Transverse colon (tissue), 4 donors: Measurements from ENCODE around the gene CNDP1.

Experiments
- EP300 ChIP-seq: sonication (generic); formaldehyde crosslinking; IDR thresholded peaks from one replicate; pipeline ENCODE4 v1.6.1; 2017; ENCODE audit warnings: antibody characterized with exemption, low read depth
- POLR2A ChIP-seq: fragments of 450-650 bp; IDR thresholded peaks from one replicate; pipeline ENCODE4 v1.6.1; 2016; ENCODE audit warnings: antibody characterized with exemption, mild to moderate bottlenecking, moderate library complexity
- POLR2AphosphoS5 ChIP-seq, 3 donors: sonication (generic); formaldehyde crosslinking; IDR thresholded peaks; one replicate each; pipeline ENCODE4 v1.6.1; 2016; ENCODE audit warnings: antibody characterized with exemption in 3 of 3
- TF ChIP-seq, protein P1 (sequence below), 5 experiments: fragments of 200-600 bp in 3 of 5; fragments of 450-650 bp in 2 of 5; sonication (generic) in 3 of 5; IDR thresholded peaks; 1 replicate in 2 of 5; 2 replicates in 3 of 5; pipeline ENCODE4 v1.5.1; 2016 to 2017; ENCODE audit warnings: antibody characterized with exemption in 5 of 5, inconsistent platforms in 3 of 5, mild to moderate bottlenecking in 2 of 5, moderate library complexity in 1 of 5

DNA sequence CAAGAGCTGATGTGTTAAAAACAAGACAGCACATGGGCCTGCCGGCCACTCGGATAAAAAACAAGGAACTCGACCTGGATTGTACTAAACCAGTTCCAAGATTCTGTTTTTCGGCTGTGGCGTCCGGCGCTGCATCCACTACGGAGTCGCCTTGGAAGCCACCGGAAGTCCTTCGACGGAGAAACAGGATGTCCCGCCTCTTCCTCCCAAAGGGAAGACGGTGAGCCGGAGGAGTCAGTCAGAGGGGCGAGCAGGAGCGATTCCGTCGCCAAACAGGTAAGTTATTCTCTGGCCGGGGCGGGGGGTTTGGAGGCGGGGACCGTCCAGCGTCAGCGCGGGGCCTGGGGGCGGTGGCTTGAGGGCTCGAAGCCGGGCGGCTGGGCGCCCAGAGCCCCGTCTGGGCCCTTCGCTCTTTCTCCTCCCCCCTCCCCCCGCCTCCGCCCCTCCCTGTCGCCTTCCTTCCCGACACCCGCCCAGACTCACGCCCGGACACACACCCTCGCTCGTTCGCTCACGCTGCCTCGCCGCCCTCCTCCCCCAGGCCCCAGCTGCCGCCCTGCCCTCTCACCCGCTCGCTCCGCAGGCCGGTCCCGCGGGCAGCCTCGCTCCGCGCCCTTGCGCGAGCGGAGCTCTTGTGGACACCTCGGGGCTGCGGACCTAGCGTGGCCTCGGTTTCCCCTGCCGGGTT lies 63.5 kb downstream of the CNDP1 start, which contains the start of gene ZNF407:
- TF ChIP-seq, protein P1, sequence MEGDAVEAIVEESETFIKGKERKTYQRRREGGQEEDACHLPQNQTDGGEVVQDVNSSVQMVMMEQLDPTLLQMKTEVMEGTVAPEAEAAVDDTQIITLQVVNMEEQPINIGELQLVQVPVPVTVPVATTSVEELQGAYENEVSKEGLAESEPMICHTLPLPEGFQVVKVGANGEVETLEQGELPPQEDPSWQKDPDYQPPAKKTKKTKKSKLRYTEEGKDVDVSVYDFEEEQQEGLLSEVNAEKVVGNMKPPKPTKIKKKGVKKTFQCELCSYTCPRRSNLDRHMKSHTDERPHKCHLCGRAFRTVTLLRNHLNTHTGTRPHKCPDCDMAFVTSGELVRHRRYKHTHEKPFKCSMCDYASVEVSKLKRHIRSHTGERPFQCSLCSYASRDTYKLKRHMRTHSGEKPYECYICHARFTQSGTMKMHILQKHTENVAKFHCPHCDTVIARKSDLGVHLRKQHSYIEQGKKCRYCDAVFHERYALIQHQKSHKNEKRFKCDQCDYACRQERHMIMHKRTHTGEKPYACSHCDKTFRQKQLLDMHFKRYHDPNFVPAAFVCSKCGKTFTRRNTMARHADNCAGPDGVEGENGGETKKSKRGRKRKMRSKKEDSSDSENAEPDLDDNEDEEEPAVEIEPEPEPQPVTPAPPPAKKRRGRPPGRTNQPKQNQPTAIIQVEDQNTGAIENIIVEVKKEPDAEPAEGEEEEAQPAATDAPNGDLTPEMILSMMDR (IDR thresholded peaks at IDR 0.05) = no peak
- TF ChIP-seq POLR2A (peak; percentile 69), EP300 (no peak), POLR2AphosphoS5 (IDR thresholded peaks at IDR 0.05) (peak in 2 of 3 donors; percentile 74 to 86)
